ENCODE data around the gene STKLD1. TPM values are rescaled to one million over a fixed set of nuclear protein-coding genes. Genes with fewer than 3 reads are reported as not detected.

STKLD1 gene
- total and polyA plus RNA-seq, 2 donors (not counting 1 experiment from before 2014, with no cell fraction given), result 0.18 to 1.1 TPM

- Histone ChIP-seq H3K36me3 (replicated peaks in 1 of 2; ENCODE audit: control extremely low read depth in 1 of 2, control insufficient read depth in 1 of 2, extremely low read depth in 1 of 2, insufficient read depth in 2 of 2, low read length in 1 of 2) (no peaks in the 10 kb centered on the region), H3K9me3 (ENCODE audit: control extremely low read depth in 1 of 3, control insufficient read depth in 2 of 3, insufficient read depth in 1 of 3, low read length in 2 of 3) (peaks cover 0 to 9% (median 0%) of the 10 kb centered on the region in 3 donors), H3K27ac (ENCODE audit: low read length in 2 of 2) (no peak overlapping the region), H3K79me2 (ENCODE audit: control insufficient read depth, insufficient read depth, low read length) (no peaks in the 10 kb centered on the region), H3K9ac (ENCODE audit: low read length) (no peak overlapping the region), H3K27me3 (replicated peaks in 1 of 4; ENCODE audit: control extremely low read depth in 1 of 4, control insufficient read depth in 3 of 4, insufficient read depth in 4 of 4, low read length in 3 of 4) (no peaks in the 10 kb centered on the region), H3K4me1 (ENCODE audit: control insufficient read depth in 2 of 2, insufficient read depth in 2 of 2, low read length in 2 of 2) (peaks cover 17 to 25% of the 10 kb centered on the region in 2 donors), H3K4me2 (replicated peaks; ENCODE audit: low read depth, low read length, poor library complexity, severe bottlenecking) (no peak overlapping the region), H3K4me3 (ENCODE audit: control extremely low read depth in 1 of 5, extremely low read depth in 1 of 5, insufficient read depth in 1 of 5, low read depth in 2 of 5, low read length in 4 of 5) (no peak overlapping the region), H4K20me1 (ENCODE audit: control insufficient read depth, insufficient read depth, low read length, poor library complexity, severe bottlenecking) (no peaks in the 10 kb centered on the region), H2AFZ (ENCODE audit: insufficient read depth, low read depth, low read length, poor library complexity, severe bottlenecking) (no peak overlapping the region)
- DNase-seq (no peak), ATAC-seq (ENCODE audit: low read depth) (no peak)
- intact Hi-C loops (cut with micrococcal nuclease), result no loop called here
- H3K4me1 Mint-ChIP-seq, result peaks cover 24% of the 10 kb centered on the region
- no peak overlapping the region for H3K27ac Mint-ChIP-seq
- no peaks in the 10 kb centered on the region for H3K27me3 Mint-ChIP-seq
- CTCF ChIA-PET, result no interaction called here
- WGBS (ENCODE audit: insufficient coverage), result 98% methylated on average over 15 of the region's 15 CpGs
- no peak overlapping the region for H3K4me3 Mint-ChIP-seq
- H3K9me3 Mint-ChIP-seq (ENCODE audit: insufficient read depth), result no peaks in the 10 kb centered on the region
- TF ChIP-seq EZH2 (IDR thresholded peaks at IDR 0.05; ENCODE audit: borderline replicate concordance, insufficient read depth, low read depth, low read length, poor library complexity, severe bottlenecking), result no peak
- TF ChIP-seq CTCF (IDR thresholded peaks at IDR 0.05), result no peak
- POLR2A ChIA-PET, result interaction anchor here (0.6 to 2.0 kb wide), 2 partner anchors 16 to 46 kb away, joined by 3 to 7 read pairs; partner anchors contain the start of gene CACFD1
Measured at GRCh38 chr9:133443248-133443647, 67.1 kb downstream of the STKLD1 start.

- H3K4me2 ChIP-seq (replicated peaks; ENCODE audit: low read depth, low read length, poor library complexity, severe bottlenecking), result no peak overlapping the region
- no peak overlapping the region for H3K9ac ChIP-seq (ENCODE audit: low read length)
- no peaks in the 10 kb centered on the region for H3K79me2 ChIP-seq (ENCODE audit: control insufficient read depth, insufficient read depth, low read length)
- intact Hi-C loops (cut with micrococcal nuclease), result no loop called here
- peaks cover 24% of the 10 kb centered on the region for H3K4me1 Mint-ChIP-seq
- CTCF ChIA-PET, result no interaction called here
- H3K27me3 ChIP-seq (replicated peaks in 1 of 4; ENCODE audit: control extremely low read depth in 1 of 4, control insufficient read depth in 3 of 4, insufficient read depth in 4 of 4, low read length in 3 of 4), result no peaks in the 10 kb centered on the region
- DNase-seq (no peak), ATAC-seq (ENCODE audit: low read depth) (no peak)
- no peaks in the 10 kb centered on the region for H3K36me3 ChIP-seq (replicated peaks in 1 of 2; ENCODE audit: control extremely low read depth in 1 of 2, control insufficient read depth in 1 of 2, extremely low read depth in 1 of 2, insufficient read depth in 2 of 2, low read length in 1 of 2)
- POLR2A ChIA-PET, result interaction anchor here (0.6 to 0.7 kb wide), 2 partner anchors 45 to 819 kb away, joined by 3 to 6 read pairs; no protein-coding TSS in a partner anchor
- H3K27me3 Mint-ChIP-seq, result no peaks in the 10 kb centered on the region
- TF ChIP-seq CTCF (IDR thresholded peaks at IDR 0.05) (no peak), EZH2 (IDR thresholded peaks at IDR 0.05; ENCODE audit: borderline replicate concordance, insufficient read depth, low read depth, low read length, poor library complexity, severe bottlenecking) (no peak)
- no peak overlapping the region for H2AFZ ChIP-seq (ENCODE audit: insufficient read depth, low read depth, low read length, poor library complexity, severe bottlenecking)
- H4K20me1 ChIP-seq (ENCODE audit: control insufficient read depth, insufficient read depth, low read length, poor library complexity, severe bottlenecking), result no peaks in the 10 kb centered on the region
- no peaks in the 10 kb centered on the region for H3K9me3 Mint-ChIP-seq (ENCODE audit: insufficient read depth)
- H3K4me3 Mint-ChIP-seq, result no peak overlapping the region
- H3K4me1 ChIP-seq (ENCODE audit: control insufficient read depth in 2 of 2, insufficient read depth in 2 of 2, low read length in 2 of 2), result peaks cover 17 to 23% of the 10 kb centered on the region in 2 donors
- H3K27ac Mint-ChIP-seq, result no peak overlapping the region
- H3K9me3 ChIP-seq (ENCODE audit: control extremely low read depth in 1 of 3, control insufficient read depth in 2 of 3, insufficient read depth in 1 of 3, low read length in 2 of 3), result peaks cover 0 to 9% (median 0%) of the 10 kb centered on the region in 3 donors
- H3K27ac ChIP-seq (ENCODE audit: low read length in 2 of 2), result no peak overlapping the region
- H3K4me3 ChIP-seq (ENCODE audit: control extremely low read depth in 1 of 5, extremely low read depth in 1 of 5, insufficient read depth in 1 of 5, low read depth in 2 of 5, low read length in 4 of 5), result no peak overlapping the region
- WGBS (ENCODE audit: insufficient coverage), result 92% methylated on average over 7 of the region's 8 CpGs
Measured at GRCh38 chr9:133443982-133444381, 67.8 kb downstream of the STKLD1 start.
